Right ventricle myocardium superior (tissue), 1 donor: ENCODE data around the gene IDUA. TPM values are rescaled to one million over a fixed set of nuclear protein-coding genes. Genes with fewer than 3 reads are reported as not detected.
"Not testable (repeated sequence)": the region's sequence is repeated elsewhere in the genome, so short reads cannot be mapped to it uniquely, and the experiment has no call there.

Source experiments
- ATAC-seq: fragments of 200-7000 bp; cut with Tn5 transposase; one replicate; pipeline ENCODE4 v1.9.1; 2020; ENCODE audit warnings: mild to moderate bottlenecking; ENCODE audit not compliant: poor library complexity
- DNase-seq: peaks from one replicate; pipeline ENCODE4 v3.0.0-alpha.2; 2020
- intact Hi-C: fragments of 100-400 bp; cut with DNase I; formaldehyde crosslinking; loops from one replicate; pipeline ENCODE4 v1.11.2; 2022
- total RNA-seq: library from RNA; stranded (reverse); fragmentation: NEBNext Ultra II Directional; extraction: Animal tissue kit (Norgen Biotek cat#: 25700); gene quantifications from one replicate; pipeline ENCODE4 v1.2.1, GENCODE V29; 2021
- donor health status: DM: no; HTN: yes; CAD: no; lungs with severe emphysema.

Gene IDUA
- total RNA-seq, 1 donor from 2014 or later, result 8.4 TPM

GRCh38 chr4:965048-965765, 21.6 kb upstream of the IDUA start:
- ATAC-seq (no peak), DNase-seq (no peak)
- intact Hi-C loops, result no loop called here

GRCh38 chr4:965766-966134, 21.1 kb upstream of the IDUA start:
- no peak for DNase-seq
- ATAC-seq, result no peak
- intact Hi-C loops, result no loop called here

GRCh38 chr4:966266-967112, 20.4 kb upstream of the IDUA start:
- intact Hi-C loops, result no loop called here
- DNase-seq (no peak), ATAC-seq (no peak)

DNA sequence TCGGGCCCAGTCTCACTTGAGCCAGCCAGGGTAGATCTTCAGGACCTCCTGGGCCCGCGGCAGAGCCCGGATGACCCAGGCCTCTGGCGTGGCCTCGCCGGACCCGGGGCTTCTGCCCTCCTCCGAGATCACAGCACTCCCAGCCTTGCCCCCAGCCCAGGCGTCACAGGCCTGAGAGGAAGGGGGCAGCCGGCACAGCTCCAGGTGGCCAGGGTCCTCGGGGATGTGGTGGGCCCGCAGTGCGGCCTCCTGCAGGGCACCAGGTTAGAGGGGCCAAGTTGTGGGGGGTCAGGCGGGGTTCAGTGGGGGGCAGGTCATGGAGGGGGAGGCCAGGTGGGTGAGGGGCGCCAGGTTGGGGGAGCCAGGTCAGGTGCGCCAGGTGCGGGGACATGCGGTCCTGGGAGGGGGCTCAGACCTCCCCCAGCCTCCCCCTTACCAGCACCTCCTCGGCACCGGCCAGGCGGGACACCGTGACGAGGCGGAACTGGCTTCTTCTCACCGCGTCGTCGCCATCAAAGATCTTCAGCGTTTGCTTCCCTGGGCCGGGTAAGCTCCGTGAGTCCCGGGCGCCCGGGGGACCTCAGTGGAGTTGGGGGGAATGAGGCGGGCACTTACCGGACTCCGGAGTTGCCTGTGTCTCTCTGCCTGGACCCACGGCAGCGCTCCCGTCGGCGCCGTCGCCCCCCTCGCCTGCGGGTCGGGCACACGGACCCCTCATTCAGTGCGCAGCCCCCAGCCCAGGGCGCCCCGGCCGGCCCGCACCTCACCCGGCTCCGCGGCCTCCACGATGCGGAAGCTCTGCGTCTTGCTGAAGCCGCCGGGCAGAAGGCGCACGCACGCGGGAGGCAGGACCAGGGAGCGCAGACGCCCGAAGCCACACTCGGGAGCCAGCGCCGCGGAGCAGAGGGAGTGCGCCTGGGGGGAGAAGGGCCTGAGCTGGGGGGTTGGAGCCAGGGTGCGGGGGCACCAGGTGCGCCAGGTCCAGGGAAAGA, 19.4 kb upstream of the IDUA start:
- ATAC-seq (peak; percentile 8), DNase-seq (no peak)
- intact Hi-C loops, result no loop called here

DNA sequence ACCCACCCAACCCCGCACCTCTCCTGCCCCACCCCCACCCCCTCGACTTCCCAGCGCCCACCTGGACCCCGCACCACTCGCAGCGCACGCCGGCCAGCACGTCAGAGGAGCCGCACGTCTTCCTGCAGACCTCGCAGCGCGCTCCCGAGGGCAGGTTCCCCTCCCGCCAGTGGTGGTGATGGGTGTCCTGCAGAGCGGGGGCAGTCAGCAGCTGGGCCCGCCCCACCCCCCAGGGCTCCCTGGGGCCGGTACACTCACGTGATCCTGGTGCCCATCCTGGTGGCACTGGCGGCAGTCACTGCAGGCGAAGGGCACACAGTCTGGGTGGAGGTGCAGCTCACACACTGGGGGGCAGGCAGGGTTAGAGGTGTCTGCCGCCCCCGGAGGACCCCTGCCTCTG, 18.6 kb upstream of the IDUA start:
- DNase-seq (no peak), ATAC-seq (no peak)
- intact Hi-C loops, result no loop called here

DNA sequence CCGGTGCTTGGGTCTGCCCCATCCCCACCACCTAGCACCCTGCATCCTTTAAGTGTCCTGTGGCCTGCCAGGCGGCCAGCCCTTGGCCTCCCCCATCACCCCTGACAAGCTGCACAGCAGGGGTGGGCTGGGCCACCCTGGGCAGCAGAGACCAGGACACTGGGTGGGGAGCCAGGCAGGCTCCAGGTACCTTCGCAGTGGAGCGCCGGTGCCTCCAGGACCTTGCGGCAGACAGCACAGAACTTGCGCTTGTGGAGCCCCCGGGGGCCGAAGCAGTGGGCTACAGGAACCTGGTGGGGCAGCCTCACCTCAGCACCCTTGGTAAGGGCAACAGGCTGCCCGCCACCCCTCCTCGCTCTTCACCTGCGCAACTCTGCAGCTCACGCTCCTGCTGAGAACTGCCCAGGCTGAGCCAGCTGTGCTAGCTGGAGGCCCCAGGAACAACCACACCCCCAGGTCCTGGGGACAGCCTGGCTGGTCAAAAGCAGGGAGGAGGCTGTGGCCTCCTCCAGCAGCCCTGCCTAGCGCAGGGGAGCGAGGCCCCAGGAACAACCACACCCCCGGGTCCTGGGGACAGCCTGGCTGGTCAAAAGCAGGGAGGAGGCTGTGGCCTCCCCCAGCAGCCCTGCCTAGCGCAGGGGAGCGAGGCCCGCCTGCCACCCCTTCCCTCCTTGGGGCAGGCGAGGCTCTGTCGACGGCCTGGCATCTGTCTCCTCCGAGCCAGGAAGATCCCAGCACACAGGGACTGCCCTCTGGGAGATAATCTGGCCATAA, 18.0 kb upstream of the IDUA start:
- DNase-seq (no peak), ATAC-seq (no peak)
- intact Hi-C loops, result no loop called here

DNA sequence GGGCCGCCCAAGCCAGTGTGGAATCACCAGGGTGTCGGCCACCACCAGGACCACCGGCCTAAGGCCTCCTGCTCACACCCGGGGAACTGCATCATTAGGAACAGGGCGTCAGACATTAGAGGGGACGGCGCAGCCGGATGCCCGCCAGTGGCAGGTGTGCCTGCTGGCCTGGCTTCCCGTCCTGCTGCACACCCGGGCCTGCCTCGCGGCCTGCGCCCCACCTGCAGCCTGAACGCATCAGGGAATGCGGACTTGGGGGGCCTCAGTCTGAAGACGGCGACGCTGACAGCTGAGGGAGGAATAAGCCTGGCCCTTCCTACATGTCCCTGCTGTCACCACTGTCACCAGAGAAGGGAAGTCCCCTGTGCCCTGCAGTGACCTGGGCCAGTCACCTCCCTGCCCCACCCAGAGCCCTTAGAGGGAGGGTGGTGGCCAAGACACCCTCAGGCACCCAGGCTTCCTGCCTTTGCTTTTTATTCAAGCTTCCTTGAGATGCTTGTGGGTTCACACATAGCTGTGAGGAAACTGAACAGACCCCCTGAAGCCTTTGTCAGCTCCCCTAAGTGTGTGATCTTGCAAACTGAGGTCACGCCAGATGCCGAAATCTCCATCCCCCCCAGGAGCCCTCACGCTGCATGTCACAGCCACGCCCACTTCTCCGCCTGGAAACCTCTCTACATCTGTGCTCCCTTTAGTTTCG, 16.6 kb upstream of the IDUA start:
- ATAC-seq, result no peak
- no peak for DNase-seq
- intact Hi-C loops, result no loop called here

GRCh38 chr4:970854-971520, 15.9 kb upstream of the IDUA start:
- DNase-seq (no peak), ATAC-seq (no peak)
- intact Hi-C loops, result no loop called here

DNA sequence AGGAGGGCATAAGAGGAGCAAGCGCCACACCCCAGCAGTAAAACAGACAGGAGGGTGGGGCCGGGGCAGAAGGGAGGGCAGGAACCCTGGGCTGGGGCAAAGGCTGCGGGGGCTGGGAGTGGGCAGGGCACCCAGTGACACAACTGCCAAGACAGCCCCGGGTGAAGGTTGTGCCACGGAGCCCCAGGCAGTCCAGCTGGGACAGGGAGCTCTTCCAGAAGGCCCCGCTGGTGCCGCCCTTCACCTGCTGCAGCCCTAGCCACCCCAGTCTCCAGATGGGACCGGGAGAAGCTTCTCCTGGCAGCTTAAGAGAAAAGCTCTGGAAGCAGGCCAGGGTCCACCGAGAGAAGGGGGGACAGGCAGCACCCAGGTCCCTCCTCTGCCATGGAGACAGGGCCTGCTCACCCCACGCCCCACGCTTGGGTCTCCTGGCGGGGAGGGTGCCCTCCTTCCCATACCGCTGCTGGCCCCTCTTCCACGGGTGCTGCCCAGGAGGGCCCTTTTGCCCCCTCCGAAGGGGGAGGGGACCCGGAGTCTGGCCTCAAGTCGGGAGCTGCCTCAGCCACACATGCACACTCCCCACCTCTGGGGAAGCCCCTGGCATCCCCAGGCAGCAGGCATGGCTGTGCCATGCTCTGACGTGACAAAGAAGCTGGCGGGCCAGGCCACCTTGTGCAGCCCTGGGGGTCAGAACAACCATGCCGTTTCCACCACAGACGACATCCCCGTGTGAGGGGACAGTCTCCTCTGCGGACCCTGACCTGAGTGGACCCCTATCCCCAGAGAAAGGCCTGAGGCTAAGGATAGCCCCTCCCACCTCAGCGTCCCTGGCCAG, 15.0 kb upstream of the IDUA start:
- DNase-seq (no peak), ATAC-seq (no peak)
- intact Hi-C loops, result no loop called here

GRCh38 chr4:972651-973424, 14.0 kb upstream of the IDUA start:
- ATAC-seq (peak; percentile 4), DNase-seq (no peak)
- intact Hi-C loops, result no loop called here

DNA sequence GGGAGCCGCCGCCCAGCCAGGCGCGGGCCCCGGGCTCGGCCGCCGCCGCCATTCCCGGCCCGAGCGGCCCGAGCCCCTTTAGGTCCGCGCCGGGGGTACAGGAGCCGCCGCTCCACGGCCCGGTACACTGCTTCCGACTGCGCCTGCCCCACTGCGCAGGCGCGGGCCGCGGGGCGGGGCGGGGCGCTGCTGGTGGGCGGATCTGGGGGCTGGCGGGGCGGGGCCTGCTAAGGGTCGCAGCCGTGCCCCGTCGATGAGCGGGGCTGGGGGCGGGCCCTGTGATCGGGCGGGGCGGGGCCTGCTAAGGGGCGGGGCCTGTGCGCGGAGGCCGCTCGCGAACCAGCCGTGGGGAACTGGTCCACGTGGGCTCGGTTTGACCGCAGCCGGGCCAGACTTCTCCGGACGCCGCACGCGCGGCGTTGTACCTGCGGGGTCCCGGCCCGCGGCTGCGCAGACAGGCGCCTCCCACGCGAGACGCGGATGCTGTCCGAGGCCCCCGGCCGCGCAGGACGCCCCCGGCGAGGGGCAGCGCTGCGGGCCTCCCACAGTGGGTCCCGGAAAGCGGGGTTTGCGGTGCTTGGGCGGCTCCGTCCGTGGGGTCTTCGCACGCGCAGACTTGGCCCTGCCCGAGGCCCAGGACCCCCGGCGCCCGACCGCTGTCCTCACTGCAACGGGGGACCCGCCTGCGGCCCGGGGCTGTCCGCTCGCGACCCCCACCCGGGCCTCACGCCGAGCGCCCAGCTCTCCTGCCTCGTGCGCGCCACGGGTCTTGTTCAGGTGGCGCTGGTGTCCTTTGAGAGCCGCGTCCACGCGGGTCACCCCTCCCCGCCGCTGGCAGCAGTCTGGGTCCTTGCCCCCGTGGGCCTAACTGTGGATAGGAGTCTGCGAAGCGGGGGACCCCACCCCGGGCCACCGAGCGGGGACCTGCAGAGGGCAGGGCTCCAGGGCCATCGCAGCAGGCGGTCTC, 13.1 kb upstream of the IDUA start, which contains the start of gene DGKQ:
DGKQ (minus strand) TSS at position 139 of the 967 bp plus-strand sequence; CDS start at position 52, 87 bp downstream.
- DNase-seq, result peak; percentile 93
- ATAC-seq, result peak; percentile 99
- intact Hi-C loops, result no loop called here

DNA sequence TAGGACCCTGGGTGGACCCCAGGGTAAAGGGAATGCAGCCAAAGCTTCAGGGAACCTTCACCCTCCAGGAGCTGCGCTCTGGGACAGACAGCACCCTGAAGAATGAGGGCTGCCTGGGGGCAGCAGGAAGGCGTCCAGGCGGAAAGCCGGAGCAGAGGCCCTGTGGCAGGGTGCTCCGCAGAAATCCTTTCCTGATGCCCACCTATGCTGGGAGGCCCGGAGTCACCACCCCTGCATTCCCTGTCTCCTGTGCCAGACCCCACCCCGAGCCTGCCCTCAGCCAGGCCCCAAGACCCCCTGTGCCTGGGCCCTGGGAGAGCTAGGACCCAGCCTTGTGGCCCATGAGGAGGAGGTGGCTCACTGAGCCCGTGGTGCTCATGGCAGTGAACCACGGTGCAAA, 12.2 kb upstream of the IDUA start:
- intact Hi-C loops, result no loop called here
- no peak for ATAC-seq
- no peak for DNase-seq

GRCh38 chr4:976016-976415, 10.8 kb upstream of the IDUA start:
- ATAC-seq, intact Hi-C loops, DNase-seq: not testable (repeated sequence)

DNA sequence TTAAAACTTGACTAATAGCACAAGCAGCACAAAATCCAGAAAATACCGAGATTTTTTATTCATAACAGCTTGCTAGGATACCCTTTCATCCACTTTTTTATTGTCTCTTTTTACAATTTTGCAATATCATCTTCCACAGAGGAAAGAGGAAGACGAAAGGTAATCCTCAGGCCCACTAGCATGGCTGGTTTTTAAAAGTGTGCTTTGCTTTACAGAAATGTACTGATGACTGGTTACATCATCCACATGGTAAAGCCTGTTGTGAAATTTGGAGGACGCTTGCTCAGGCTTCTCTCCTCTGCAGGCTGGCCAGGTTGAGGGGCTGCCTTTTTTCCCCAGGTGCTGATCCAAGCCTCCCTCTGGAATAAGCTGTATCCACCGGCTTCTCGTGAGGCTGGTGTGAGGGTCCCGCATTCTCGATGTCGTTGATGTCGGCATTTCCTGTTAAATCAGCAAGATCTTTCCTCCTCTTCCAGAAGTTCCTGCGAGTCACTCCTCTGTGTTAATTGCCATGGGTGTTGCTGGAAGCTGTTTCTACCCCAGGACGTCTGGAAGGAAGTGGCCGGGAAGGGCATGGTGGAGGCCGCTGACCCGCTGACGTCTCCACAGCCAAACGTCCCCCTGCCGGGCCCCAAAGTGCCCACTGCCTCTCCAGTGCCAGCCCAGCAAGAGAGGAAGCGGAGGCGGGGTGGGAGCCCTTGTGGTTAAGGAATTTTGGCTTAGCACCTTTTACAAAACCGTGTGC, 7.7 kb upstream of the IDUA start:
- DNase-seq (no peak), ATAC-seq (no peak)

More for the DNA sequence above, 7.7 kb upstream of the IDUA start:
- intact Hi-C loops, result no loop called here
